Liver (tissue), 9 donors: ENCODE results near the gene LEMD1. TPM values are rescaled to one million over a fixed set of nuclear protein-coding genes. Genes with fewer than 3 reads are reported as not detected.

Experiments
- DNase-seq: peaks from one replicate; pipeline ENCODE4 v3.0.0-alpha.2; 2017; ENCODE audit warnings: low spot score
- H3K27ac ChIP-seq, 2 donors: one replicate each; pipeline ENCODE4 v1.7.0; 2013; ENCODE audit warnings: inconsistent platforms in 2 of 2, low read length in 2 of 2, control low read depth in 1 of 2, low read depth in 1 of 2, mild to moderate bottlenecking in 1 of 2
- H3K27me3 ChIP-seq, 4 donors: one replicate each; pipeline versions ENCODE4 v1.6.1 to v1.7.0; 2013; ENCODE audit warnings: low read length in 3 of 4, inconsistent platforms in 1 of 4, mild to moderate bottlenecking in 1 of 4, moderate library complexity in 1 of 4; ENCODE audit not compliant: control insufficient read depth in 4 of 4, insufficient read depth in 4 of 4
- H3K36me3 ChIP-seq, 4 donors: one replicate each; pipeline versions ENCODE4 v1.6.1 to v1.7.0; 2013; ENCODE audit warnings: low read length in 3 of 4, mild to moderate bottlenecking in 3 of 4, low read depth in 1 of 4, moderate library complexity in 1 of 4; ENCODE audit not compliant: control insufficient read depth in 4 of 4, insufficient read depth in 3 of 4
- H3K4me1 ChIP-seq, 4 donors: one replicate each; pipeline versions ENCODE4 v1.6.1 to v1.7.0; 2013; ENCODE audit warnings: low read length in 3 of 4, mild to moderate bottlenecking in 3 of 4, moderate library complexity in 1 of 4; ENCODE audit not compliant: control insufficient read depth in 4 of 4, insufficient read depth in 4 of 4
- H3K4me3 ChIP-seq, 3 donors: one replicate each; pipeline versions ENCODE4 v1.6.1 to v1.7.0; 2013; ENCODE audit warnings: low read length in 3 of 3, control low read depth in 1 of 3, low read depth in 1 of 3, mild to moderate bottlenecking in 1 of 3
- H3K9ac ChIP-seq, 2 donors: one replicate each; pipeline ENCODE4 v1.7.0; 2013; ENCODE audit warnings: low read length in 2 of 2, mild to moderate bottlenecking in 2 of 2, moderate library complexity in 2 of 2, control low read depth in 1 of 2, low read depth in 1 of 2
- H3K9me3 ChIP-seq, 4 donors: one replicate each; pipeline versions ENCODE4 v1.6.1 to v1.7.0; 2013; ENCODE audit warnings: low read length in 3 of 4; ENCODE audit not compliant: control insufficient read depth in 4 of 4
- EGR1 ChIP-seq, 2 donors: IDR thresholded peaks; 2 replicates each; pipeline ENCODE4 v1.6.1; 2016 to 2018; ENCODE audit warnings: antibody characterized with exemption in 2 of 2, low read depth in 2 of 2
- FOXA1 ChIP-seq: IDR thresholded peaks from 2 replicates; pipeline ENCODE4 v1.6.1; 2016; ENCODE audit warnings: antibody characterized with exemption
- FOXA2 ChIP-seq: IDR thresholded peaks from 2 replicates; pipeline ENCODE4 v1.6.1; 2016; ENCODE audit warnings: antibody characterized with exemption
- GABPA ChIP-seq, 2 donors: IDR thresholded peaks in 1 of 2; conservative IDR thresholded peaks in 1 of 2; 2 replicates each; pipeline ENCODE4 v1.6.1; 2016; ENCODE audit warnings: antibody characterized with exemption in 2 of 2, mild to moderate bottlenecking in 1 of 2, moderate library complexity in 1 of 2
- HNF4A ChIP-seq, 2 donors: conservative IDR thresholded peaks; 2 replicates each; pipeline ENCODE4 v1.6.1; 2016; ENCODE audit warnings: antibody characterized with exemption in 2 of 2, mild to moderate bottlenecking in 2 of 2
- HNF4G ChIP-seq: IDR thresholded peaks from 2 replicates; pipeline ENCODE4 v1.6.1; 2016; ENCODE audit warnings: antibody characterized with exemption
- JUND ChIP-seq, 2 donors: IDR thresholded peaks; 2 replicates each; pipeline ENCODE4 v1.6.1; 2016; ENCODE audit warnings: antibody characterized with exemption in 2 of 2
- NR2F2 ChIP-seq: IDR thresholded peaks from 2 replicates; pipeline ENCODE4 v1.6.1; 2016; ENCODE audit warnings: antibody characterized with exemption
- RAD21 ChIP-seq, 2 donors: IDR thresholded peaks; 2 replicates each; pipeline ENCODE4 v1.6.1; 2016; ENCODE audit warnings: antibody characterized with exemption in 2 of 2, mild to moderate bottlenecking in 2 of 2
- RXRA ChIP-seq, 2 donors: IDR thresholded peaks; 2 replicates each; pipeline ENCODE4 v1.6.1; 2017 to 2018; ENCODE audit warnings: antibody characterized with exemption in 2 of 2, mild to moderate bottlenecking in 1 of 2
- SP1 ChIP-seq: IDR thresholded peaks from 2 replicates; pipeline ENCODE4 v1.6.1; 2018; ENCODE audit warnings: antibody characterized with exemption, mild to moderate bottlenecking
- TAF1 ChIP-seq: conservative IDR thresholded peaks from 2 replicates; pipeline ENCODE4 v1.6.1; 2016; ENCODE audit warnings: antibody characterized with exemption, mild to moderate bottlenecking
- YY1 ChIP-seq: IDR thresholded peaks from 2 replicates; pipeline ENCODE4 v1.6.1; 2016; ENCODE audit warnings: antibody characterized with exemption, mild to moderate bottlenecking
- WGBS: extraction: QIAGEN DNeasy Blood & Tissue Kit; methylation state at CpG from one replicate; pipeline ENCODE4 v1.1.7; 2013; 5-methylcytosine and 5-hydroxymethylcytosine counted together
- polyA plus RNA-seq, 2 donors: library from polyadenylated mRNA; stranded (reverse) in 1 of 2; unstranded in 1 of 2; fragments of 200-250 nt in 1 of 2; fragments of >200 nt in 1 of 2; fragmentation: Nextera tagmentation in 1 of 2; extraction: Ambion mirVana in 1 of 2; gene quantifications; one replicate each; pipeline versions ENCODE4 v1.2.1 to v1.2.3, GENCODE V29; 2013 to 2015
- total RNA-seq, 2 donors: library from RNA; depleted of rRNA; stranded (reverse); fragments of >200 nt; gene quantifications; one replicate each; pipeline ENCODE4 v1.2.3, GENCODE V29; 2014
- TF ChIP-seq, protein P1 (sequence below): fragments of 150-350 bp; IDR thresholded peaks from 2 replicates; pipeline ENCODE4 v1.5.1; 2017; ENCODE audit warnings: improper control_type of control experiment, low read depth, low read length; ENCODE audit not compliant: missing input control
- TF ChIP-seq, protein P2 (sequence below): IDR thresholded peaks from 2 replicates; pipeline ENCODE4 v1.6.1; 2016; ENCODE audit warnings: antibody characterized with exemption
- TF ChIP-seq, protein P3 (sequence below): IDR thresholded peaks from 2 replicates; pipeline ENCODE4 v1.6.1; 2016; ENCODE audit warnings: antibody characterized with exemption
- TF ChIP-seq, protein P4 (sequence below): IDR thresholded peaks from 2 replicates; pipeline ENCODE4 v1.6.1; 2016; ENCODE audit warnings: antibody characterized with exemption, mild to moderate bottlenecking
- TF ChIP-seq, protein P5 (sequence below): IDR thresholded peaks from 2 replicates; pipeline ENCODE4 v1.6.1; 2016; ENCODE audit warnings: antibody characterized with exemption
- donor health status: healthy.
- donor health status: healthy.
- donor health status: healthy.
- donor health status: healthy.
- donor health status: healthy.

LEMD1 gene
- total and polyA plus RNA-seq, 4 donors, result not detected

DNA sequence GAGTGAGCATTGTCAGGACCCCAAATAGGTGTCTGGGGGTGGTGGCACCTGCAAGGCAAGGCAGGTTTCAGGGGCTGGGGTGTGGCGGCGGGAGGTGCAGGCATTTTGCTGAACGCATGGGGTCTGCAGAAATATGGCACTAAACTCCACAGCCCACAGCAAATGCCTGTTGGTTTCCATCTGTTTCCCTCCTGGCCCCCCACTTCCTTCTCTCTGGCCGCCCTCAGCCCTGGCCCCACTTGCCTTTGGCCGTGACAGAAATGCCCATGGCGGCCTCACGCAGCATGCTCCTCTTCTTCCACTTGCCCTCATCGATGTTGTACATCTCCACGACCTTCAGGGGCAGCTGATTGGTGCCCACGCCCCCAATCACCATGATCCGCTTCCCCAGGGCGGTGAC lies 78.9 kb downstream of the LEMD1 start:
- H3K4me3 ChIP-seq, result no peak overlapping the region
- H3K27ac ChIP-seq, result no peak overlapping the region
- no peaks in the 10 kb centered on the region for H3K36me3 ChIP-seq
- peaks cover 3 to 19% (median 12%) of the 10 kb centered on the region in 4 donors for H3K27me3 ChIP-seq
- 74% methylated on average over 12 of the region's 12 CpGs for WGBS
- no peaks in the 10 kb centered on the region for H3K9me3 ChIP-seq
- no peak overlapping the region for H3K9ac ChIP-seq
- no peak for DNase-seq
- H3K4me1 ChIP-seq, result peaks cover 3 to 10% (median 8%) of the 10 kb centered on the region in 4 donors
- no peak for TF ChIP-seq SP1
- TF ChIP-seq FOXA1, result no peak
- TF ChIP-seq RAD21 (IDR thresholded peaks at IDR 0.05), result no peak
- TF ChIP-seq GABPA (IDR thresholded peaks at IDR 0.05 in 1 of 2, conservative IDR thresholded peaks at IDR 0.05 in 1 of 2), result no peak
- TF ChIP-seq, protein P1, sequence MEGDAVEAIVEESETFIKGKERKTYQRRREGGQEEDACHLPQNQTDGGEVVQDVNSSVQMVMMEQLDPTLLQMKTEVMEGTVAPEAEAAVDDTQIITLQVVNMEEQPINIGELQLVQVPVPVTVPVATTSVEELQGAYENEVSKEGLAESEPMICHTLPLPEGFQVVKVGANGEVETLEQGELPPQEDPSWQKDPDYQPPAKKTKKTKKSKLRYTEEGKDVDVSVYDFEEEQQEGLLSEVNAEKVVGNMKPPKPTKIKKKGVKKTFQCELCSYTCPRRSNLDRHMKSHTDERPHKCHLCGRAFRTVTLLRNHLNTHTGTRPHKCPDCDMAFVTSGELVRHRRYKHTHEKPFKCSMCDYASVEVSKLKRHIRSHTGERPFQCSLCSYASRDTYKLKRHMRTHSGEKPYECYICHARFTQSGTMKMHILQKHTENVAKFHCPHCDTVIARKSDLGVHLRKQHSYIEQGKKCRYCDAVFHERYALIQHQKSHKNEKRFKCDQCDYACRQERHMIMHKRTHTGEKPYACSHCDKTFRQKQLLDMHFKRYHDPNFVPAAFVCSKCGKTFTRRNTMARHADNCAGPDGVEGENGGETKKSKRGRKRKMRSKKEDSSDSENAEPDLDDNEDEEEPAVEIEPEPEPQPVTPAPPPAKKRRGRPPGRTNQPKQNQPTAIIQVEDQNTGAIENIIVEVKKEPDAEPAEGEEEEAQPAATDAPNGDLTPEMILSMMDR, result no peak
- TF ChIP-seq, protein P2, sequence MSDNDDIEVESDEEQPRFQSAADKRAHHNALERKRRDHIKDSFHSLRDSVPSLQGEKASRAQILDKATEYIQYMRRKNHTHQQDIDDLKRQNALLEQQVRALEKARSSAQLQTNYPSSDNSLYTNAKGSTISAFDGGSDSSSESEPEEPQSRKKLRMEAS, result no peak
- TF ChIP-seq YY1, result no peak
- no peak for TF ChIP-seq HNF4A (conservative IDR thresholded peaks at IDR 0.05)
- TF ChIP-seq NR2F2, result no peak
- no peak for TF ChIP-seq JUND (IDR thresholded peaks at IDR 0.05)
- no peak for TF ChIP-seq EGR1 (IDR thresholded peaks at IDR 0.05; ENCODE audit: low read depth in 2 of 2)
- TF ChIP-seq, protein P3, sequence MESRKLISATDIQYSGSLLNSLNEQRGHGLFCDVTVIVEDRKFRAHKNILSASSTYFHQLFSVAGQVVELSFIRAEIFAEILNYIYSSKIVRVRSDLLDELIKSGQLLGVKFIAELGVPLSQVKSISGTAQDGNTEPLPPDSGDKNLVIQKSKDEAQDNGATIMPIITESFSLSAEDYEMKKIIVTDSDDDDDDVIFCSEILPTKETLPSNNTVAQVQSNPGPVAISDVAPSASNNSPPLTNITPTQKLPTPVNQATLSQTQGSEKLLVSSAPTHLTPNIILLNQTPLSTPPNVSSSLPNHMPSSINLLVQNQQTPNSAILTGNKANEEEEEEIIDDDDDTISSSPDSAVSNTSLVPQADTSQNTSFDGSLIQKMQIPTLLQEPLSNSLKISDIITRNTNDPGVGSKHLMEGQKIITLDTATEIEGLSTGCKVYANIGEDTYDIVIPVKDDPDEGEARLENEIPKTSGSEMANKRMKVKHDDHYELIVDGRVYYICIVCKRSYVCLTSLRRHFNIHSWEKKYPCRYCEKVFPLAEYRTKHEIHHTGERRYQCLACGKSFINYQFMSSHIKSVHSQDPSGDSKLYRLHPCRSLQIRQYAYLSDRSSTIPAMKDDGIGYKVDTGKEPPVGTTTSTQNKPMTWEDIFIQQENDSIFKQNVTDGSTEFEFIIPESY, result no peak
- TF ChIP-seq, protein P4, sequence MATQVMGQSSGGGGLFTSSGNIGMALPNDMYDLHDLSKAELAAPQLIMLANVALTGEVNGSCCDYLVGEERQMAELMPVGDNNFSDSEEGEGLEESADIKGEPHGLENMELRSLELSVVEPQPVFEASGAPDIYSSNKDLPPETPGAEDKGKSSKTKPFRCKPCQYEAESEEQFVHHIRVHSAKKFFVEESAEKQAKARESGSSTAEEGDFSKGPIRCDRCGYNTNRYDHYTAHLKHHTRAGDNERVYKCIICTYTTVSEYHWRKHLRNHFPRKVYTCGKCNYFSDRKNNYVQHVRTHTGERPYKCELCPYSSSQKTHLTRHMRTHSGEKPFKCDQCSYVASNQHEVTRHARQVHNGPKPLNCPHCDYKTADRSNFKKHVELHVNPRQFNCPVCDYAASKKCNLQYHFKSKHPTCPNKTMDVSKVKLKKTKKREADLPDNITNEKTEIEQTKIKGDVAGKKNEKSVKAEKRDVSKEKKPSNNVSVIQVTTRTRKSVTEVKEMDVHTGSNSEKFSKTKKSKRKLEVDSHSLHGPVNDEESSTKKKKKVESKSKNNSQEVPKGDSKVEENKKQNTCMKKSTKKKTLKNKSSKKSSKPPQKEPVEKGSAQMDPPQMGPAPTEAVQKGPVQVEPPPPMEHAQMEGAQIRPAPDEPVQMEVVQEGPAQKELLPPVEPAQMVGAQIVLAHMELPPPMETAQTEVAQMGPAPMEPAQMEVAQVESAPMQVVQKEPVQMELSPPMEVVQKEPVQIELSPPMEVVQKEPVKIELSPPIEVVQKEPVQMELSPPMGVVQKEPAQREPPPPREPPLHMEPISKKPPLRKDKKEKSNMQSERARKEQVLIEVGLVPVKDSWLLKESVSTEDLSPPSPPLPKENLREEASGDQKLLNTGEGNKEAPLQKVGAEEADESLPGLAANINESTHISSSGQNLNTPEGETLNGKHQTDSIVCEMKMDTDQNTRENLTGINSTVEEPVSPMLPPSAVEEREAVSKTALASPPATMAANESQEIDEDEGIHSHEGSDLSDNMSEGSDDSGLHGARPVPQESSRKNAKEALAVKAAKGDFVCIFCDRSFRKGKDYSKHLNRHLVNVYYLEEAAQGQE, result no peak
- TF ChIP-seq FOXA2, result no peak
- TF ChIP-seq, protein P5, sequence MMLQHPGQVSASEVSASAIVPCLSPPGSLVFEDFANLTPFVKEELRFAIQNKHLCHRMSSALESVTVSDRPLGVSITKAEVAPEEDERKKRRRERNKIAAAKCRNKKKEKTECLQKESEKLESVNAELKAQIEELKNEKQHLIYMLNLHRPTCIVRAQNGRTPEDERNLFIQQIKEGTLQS, result no peak
- TF ChIP-seq HNF4G, result no peak
- no peak for TF ChIP-seq RXRA (IDR thresholded peaks at IDR 0.05)
- TF ChIP-seq TAF1, result no peak
